GM12873 (cell line): ENCODE measurements around the gene FGFR2.

Experiments used
- CTCF ChIP-seq: IDR thresholded peaks from 2 replicates; pipeline ENCODE4 v1.5.1; 2012; ENCODE audit warnings: low read depth, mild to moderate bottlenecking, moderate library complexity, low read length, control low read depth; ENCODE audit not compliant: insufficient read depth; ENCODE audit errors: missing control alignments

FGFR2 gene

GRCh38 chr10:121580276-121581116, 17.7 kb downstream of the FGFR2 start:
- no peak for TF ChIP-seq CTCF

- TF ChIP-seq CTCF: no peak
Observed at GRCh38 chr10:121579656-121580055, 18.6 kb downstream of the FGFR2 start.

GRCh38 chr10:121578965-121579364, 19.3 kb downstream of the FGFR2 start:
- TF ChIP-seq CTCF: no peak

- TF ChIP-seq CTCF: no peak
Observed at GRCh38 chr10:121578298-121578697, 19.9 kb downstream of the FGFR2 start.

GRCh38 chr10:121577568-121577967, 20.7 kb downstream of the FGFR2 start:
- no peak for TF ChIP-seq CTCF

GRCh38 chr10:121576139-121576538, 22.1 kb downstream of the FGFR2 start:
- TF ChIP-seq CTCF: no peak

GRCh38 chr10:121574519-121575166, 23.6 kb downstream of the FGFR2 start:
- no peak for TF ChIP-seq CTCF
